ENCODE results near the gene LRWD1. TPM values are rescaled to one million over a fixed set of nuclear protein-coding genes. Genes with fewer than 3 reads are reported as not detected.
"Not testable (repeated sequence)": the region's sequence is repeated elsewhere in the genome, so short reads cannot be mapped to it uniquely, and the experiment has no call there.

LRWD1 gene
- total and polyA plus RNA-seq, 9 donors, result 3.4 to 26.2 (median 13.6) TPM

DNA sequence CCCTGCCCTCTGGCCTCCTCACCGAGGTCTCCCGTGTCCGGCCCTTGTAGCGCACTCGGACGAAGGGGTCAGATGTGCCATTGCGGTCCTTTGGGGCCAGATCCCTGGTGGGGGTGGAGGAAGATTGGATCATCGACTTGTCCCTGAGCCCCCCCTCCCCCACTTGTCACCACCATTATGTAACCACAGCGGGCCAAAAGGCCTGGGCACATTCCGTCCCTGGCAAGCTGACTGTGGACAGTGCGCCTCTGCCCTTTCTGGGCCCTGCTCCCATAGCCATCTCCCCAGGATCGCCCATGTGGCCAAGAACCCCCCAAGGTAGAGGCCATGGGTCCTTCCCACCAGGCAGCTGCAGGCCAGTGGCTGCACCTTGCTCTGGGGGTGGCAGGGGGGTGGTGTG lies 38.4 kb downstream of the LRWD1 start:
- H3K27ac ChIP-seq; H3K27me3 ChIP-seq; H3K36me3 ChIP-seq; H3K4me3 ChIP-seq; H3K9me3 ChIP-seq; intact Hi-C loops (cut with DNase I); H3K4me1 ChIP-seq (ENCODE audit: insufficient read depth); DNase-seq: not testable (repeated sequence)
- no CpG with 5 or more reads among the region's 12 CpGs for WGBS, 3 donors

DNA sequence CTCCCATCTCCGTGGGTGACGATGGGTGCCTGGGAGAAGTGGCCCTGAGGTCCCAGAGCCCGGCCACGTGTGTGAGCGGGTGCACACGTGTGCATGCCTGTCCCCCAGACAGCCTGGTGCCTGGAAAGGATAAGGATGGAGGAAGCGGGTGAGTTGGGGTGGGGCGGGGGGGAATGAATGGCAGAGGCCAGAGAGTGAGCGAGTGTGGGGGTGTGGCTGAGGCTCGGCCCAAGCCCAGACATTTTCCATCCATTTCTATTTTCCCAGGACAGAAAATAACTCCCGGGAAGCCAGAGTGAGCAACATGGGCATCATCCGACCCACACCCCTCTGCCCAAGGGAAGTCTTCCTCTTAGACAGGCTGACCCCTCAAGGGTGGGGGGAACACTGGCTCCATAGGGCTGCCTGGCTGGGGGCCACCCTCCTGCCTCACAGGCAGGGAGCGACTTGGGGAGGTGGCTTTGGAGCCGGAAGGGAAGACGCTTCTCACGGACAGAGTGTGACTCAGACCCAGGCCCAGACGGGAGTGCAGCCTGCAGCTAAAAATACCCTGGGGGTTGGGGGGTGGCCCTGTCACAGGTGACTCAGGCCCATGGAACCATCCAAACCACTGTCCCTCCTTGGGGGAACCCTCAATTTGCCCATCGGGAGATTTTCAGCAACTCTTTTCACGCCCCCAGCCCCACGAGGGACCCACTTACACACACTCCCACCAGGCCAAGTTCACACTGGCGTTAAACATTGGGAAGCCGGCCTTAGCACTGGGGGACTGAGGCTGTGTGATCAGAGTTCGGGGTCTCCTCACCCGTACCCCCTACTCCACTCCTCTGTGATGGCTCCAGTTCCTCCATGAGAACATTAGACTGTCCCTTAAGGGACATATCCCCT lies 40.8 kb downstream of the LRWD1 start:
- 73% methylated on average over 5 of the region's 24 CpGs; no CpG with 5 or more reads in 1 of the 3 donors for WGBS, 3 donors
- H3K4me3 ChIP-seq; H3K9me3 ChIP-seq; H3K36me3 ChIP-seq; H3K4me1 ChIP-seq (ENCODE audit: insufficient read depth); intact Hi-C loops (cut with DNase I); H3K27me3 ChIP-seq; H3K27ac ChIP-seq: not testable (repeated sequence)
- DNase-seq, result peak in 2 of 5 donors; percentile 8 to 15

GRCh38 chr7:102507410-102508088 lies 42.8 kb downstream of the LRWD1 start:
- H3K4me3 ChIP-seq; intact Hi-C loops (cut with DNase I); H3K4me1 ChIP-seq (ENCODE audit: insufficient read depth); H3K27ac ChIP-seq; H3K27me3 ChIP-seq; H3K36me3 ChIP-seq; H3K9me3 ChIP-seq: not testable (repeated sequence)
- WGBS, 3 donors, result 80 to 85% methylated on average over 2 of the region's 8 CpGs; no CpG with 5 or more reads in 1 of the 3 donors
- peak in 2 of 5 donors; percentile 5 to 27 for DNase-seq

- H3K4me3 ChIP-seq; H3K4me1 ChIP-seq (ENCODE audit: insufficient read depth); H3K27ac ChIP-seq; intact Hi-C loops (cut with DNase I); H3K9me3 ChIP-seq; H3K27me3 ChIP-seq; H3K36me3 ChIP-seq: not testable (repeated sequence)
- peak in 1 of 5 donors; percentile 43 for DNase-seq
- 74 to 85% (median 77%) methylated on average over 4 to 5 of the region's 8 CpGs for WGBS, 3 donors
Measured at GRCh38 chr7:102510575-102510974, 45.8 kb downstream of the LRWD1 start.

GRCh38 chr7:102511860-102512522 lies 47.2 kb downstream of the LRWD1 start:
- H3K27me3 ChIP-seq; intact Hi-C loops (cut with DNase I); H3K9me3 ChIP-seq; H3K36me3 ChIP-seq; DNase-seq; H3K4me1 ChIP-seq (ENCODE audit: insufficient read depth); H3K4me3 ChIP-seq; H3K27ac ChIP-seq: not testable (repeated sequence)
- no CpG with 5 or more reads among the region's 30 CpGs for WGBS, 3 donors

DNA sequence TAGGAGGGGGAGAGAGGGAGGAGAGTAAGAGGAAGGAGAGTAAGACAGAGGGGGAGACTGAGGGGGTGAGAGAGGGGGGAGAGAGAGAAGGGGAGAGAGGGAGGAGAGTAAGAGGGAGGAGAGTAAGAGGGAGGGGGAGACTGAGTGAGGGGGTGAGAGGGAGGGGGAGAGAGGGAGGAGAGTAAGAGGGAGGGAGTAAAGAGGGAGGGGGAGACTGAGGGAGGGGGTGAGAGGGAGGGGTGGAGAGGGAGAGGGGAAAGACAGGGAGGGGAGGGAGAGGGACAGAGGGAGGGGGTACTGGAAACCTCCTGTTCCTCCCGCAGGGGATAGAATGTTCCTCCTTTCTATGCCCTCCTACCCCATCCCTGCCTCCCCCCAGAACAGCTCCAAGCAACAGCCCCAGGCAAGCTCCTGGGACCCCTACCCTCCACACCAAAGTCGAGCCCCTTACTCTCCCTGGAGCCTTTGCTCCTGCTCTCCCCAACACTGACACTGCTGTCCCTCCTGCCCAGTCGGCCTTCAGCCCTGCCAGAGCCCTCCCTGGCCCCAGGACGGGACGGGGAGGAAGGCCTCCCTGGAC lies 47.9 kb downstream of the LRWD1 start:
- DNase-seq, result peak; percentile 47 to 81 (median 61)
- Histone ChIP-seq H3K4me3 (peak overlapping the region; percentile 26), H3K27ac (peak overlapping the region; percentile 60 to 87)
- H3K9me3 ChIP-seq; H3K4me1 ChIP-seq (ENCODE audit: insufficient read depth); intact Hi-C loops (cut with DNase I); H3K36me3 ChIP-seq; H3K27me3 ChIP-seq: not testable (repeated sequence)
- WGBS, 3 donors, result 4 to 6% (median 4%) methylated on average over 5 of the region's 5 CpGs

GRCh38 chr7:102514881-102515721 lies 50.3 kb downstream of the LRWD1 start:
- DNase-seq; intact Hi-C loops (cut with DNase I): not testable (repeated sequence)
- WGBS, 3 donors, result 39% methylated on average over 3 of the region's 15 CpGs; no CpG with 5 or more reads in 2 of the 3 donors

DNA sequence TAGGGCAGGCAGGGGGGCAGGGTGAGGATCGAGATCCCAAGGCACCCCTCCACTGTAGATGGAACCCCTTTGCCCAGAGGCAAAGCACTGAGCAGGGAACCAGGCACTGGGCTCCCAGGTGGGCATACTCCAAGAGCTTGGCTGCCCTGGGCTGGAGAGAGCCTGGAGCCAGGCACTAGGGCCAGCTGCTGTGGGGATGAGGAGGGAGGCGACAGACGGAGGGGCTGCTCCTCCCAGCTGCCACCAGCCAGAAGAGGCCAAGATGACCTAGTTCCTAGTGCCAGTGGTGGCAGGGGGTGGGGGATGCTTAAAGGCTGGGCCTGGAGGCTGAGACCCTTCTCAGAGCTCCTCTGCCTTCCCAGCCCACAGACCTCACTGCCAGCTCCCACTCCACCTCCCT lies 51.1 kb downstream of the LRWD1 start:
- H3K36me3 ChIP-seq; H3K9me3 ChIP-seq; H3K4me1 ChIP-seq (ENCODE audit: insufficient read depth); H3K4me3 ChIP-seq; intact Hi-C loops (cut with DNase I); H3K27ac ChIP-seq; DNase-seq; H3K27me3 ChIP-seq: not testable (repeated sequence)
- WGBS, 3 donors, result no CpG with 5 or more reads among the region's 3 CpGs

More at GRCh38 chr7:102514881-102515721, 50.3 kb downstream of the LRWD1 start:
- H3K27ac ChIP-seq; H3K4me1 ChIP-seq (ENCODE audit: insufficient read depth); H3K4me3 ChIP-seq; H3K9me3 ChIP-seq; H3K27me3 ChIP-seq; H3K36me3 ChIP-seq: not testable (repeated sequence)

DNA sequence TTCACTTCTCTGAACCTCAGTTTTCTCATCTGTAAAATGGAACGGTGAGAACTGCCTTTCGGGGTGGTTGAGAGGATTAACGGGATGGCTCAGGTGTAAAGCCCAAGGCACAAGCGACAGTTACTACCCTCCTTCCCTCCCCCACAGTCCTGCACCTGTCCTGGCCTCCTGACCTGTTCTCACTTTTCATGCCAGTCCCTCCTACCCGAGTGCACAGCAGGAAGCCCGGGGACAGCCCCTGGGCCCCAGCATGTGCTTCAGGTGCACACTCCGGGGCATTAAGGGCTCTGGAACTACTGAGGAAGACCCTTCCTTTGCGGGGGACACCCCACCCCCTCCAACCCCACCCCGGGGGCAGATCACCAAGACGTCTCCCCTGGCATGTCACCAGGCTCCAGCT lies 52.2 kb downstream of the LRWD1 start:
- H3K9me3 ChIP-seq; H3K36me3 ChIP-seq; DNase-seq; H3K27ac ChIP-seq; H3K4me3 ChIP-seq; intact Hi-C loops (cut with DNase I); H3K27me3 ChIP-seq; H3K4me1 ChIP-seq (ENCODE audit: insufficient read depth): not testable (repeated sequence)
- no CpG with 5 or more reads among the region's 10 CpGs for WGBS, 3 donors

DNA sequence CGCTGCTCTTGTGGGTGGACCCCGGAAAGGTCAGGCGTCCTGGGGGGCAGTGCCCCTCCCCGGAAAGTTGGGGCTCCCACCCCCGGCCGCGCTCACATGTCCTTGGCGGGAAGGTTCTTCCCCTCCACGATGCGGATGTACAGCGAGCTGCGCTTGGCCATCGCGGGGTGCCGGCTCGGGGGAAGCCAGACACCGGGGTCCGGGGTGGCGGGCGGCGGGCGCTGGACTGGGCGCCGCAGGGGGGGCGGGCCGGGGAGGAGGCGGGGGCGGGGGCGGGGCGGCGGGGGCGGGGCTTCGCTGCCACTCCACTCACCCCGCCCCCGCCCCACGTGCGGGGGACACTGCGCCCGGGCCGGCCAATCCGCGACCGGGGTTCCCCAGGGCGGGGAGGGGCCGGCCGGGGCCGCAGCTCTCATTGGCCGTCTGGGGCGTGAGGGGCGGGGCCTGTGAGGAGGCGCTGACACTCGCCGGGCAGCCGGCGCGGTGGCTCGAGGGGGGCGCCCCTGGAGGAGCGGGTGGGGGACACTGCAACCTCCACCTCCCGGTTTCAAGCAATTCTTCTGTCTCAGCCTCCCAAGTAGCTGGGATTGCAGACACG lies 52.9 kb downstream of the LRWD1 start, which contains the start of gene RASA4B:
RASA4B (minus strand) TSS at position 228 of the 598 bp plus-strand sequence; CDS start at position 161, 67 bp downstream.
- peak in 3 of 5 donors; percentile 20 to 74 (median 48) for DNase-seq
- not testable (repeated sequence) for H3K4me3 ChIP-seq

More for the DNA sequence above, 52.9 kb downstream of the LRWD1 start, which contains the start of gene RASA4B:
- H3K4me1 ChIP-seq (ENCODE audit: insufficient read depth); intact Hi-C loops (cut with DNase I); H3K36me3 ChIP-seq; H3K27ac ChIP-seq; H3K9me3 ChIP-seq; H3K27me3 ChIP-seq: not testable (repeated sequence)
- WGBS, 3 donors, result 4% methylated on average over 22 of the region's 61 CpGs; no CpG with 5 or more reads in 2 of the 3 donors
